NCI-H1436 (cell line): ENCODE measurements around the gene NPTX1.
A peak's percentile ranks its signal among the peaks of the same experiment; 100 is the strongest.

Experiments used
- DNase-seq: peaks from one replicate; lab custom pipeline; 2025; lab: John Stamatoyannopoulos, UW

NPTX1 gene

GRCh38 chr17:80458016-80458415, 18.4 kb downstream of the NPTX1 start:
- DNase-seq = no peak

- DNase-seq = no peak
Observed at GRCh38 chr17:80457236-80457856, 19.1 kb downstream of the NPTX1 start.

- no peak for DNase-seq
Observed at GRCh38 chr17:80456465-80457235, 19.8 kb downstream of the NPTX1 start.

DNA sequence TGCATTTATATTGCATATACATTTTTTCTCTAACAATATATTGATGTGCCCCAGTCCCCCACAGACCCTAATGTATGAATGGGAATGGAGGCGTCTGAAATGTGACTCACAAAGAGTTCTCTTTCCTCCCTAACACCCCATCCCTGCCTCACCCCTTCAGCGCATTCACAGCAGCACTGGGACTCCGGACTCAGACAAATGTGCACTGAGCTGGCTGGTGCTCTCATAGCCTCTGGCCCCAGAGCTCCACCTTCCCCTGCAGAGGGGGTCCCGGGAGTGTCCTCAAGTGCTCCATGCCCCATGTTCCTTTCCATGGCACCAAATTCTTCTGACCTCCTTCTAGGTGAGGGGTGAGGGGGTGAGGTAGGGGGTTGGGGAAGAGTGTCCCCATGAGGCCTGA, 20.6 kb downstream of the NPTX1 start:
- DNase-seq = no peak

DNA sequence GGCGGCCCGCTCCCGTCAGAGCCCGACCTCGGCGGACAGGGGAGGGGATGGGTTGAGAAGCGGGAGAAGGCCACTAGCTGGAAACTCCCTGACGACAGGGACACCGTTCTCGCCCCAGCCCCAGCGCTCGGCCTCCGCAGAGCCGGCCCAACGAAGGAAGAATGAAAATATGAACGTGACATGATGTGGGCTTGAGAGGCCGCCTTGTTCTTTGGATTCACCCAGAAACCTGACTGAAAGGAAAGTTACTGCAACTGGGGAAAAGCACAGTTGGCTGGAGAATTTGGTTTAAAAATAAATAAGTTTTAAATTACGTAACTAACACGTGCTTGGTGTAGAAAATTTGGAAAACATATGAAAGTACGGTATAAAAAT, 21.1 kb downstream of the NPTX1 start:
- no peak for DNase-seq

GRCh38 chr17:80454557-80455335, 21.7 kb downstream of the NPTX1 start:
- DNase-seq = peak; percentile 98

GRCh38 chr17:80453998-80454556, 22.3 kb downstream of the NPTX1 start:
- no peak for DNase-seq

- peak; percentile 53 for DNase-seq
Observed at GRCh38 chr17:80453126-80453997, 23.0 kb downstream of the NPTX1 start.

GRCh38 chr17:80452173-80452915, 24.1 kb downstream of the NPTX1 start:
- DNase-seq = no peak

DNA sequence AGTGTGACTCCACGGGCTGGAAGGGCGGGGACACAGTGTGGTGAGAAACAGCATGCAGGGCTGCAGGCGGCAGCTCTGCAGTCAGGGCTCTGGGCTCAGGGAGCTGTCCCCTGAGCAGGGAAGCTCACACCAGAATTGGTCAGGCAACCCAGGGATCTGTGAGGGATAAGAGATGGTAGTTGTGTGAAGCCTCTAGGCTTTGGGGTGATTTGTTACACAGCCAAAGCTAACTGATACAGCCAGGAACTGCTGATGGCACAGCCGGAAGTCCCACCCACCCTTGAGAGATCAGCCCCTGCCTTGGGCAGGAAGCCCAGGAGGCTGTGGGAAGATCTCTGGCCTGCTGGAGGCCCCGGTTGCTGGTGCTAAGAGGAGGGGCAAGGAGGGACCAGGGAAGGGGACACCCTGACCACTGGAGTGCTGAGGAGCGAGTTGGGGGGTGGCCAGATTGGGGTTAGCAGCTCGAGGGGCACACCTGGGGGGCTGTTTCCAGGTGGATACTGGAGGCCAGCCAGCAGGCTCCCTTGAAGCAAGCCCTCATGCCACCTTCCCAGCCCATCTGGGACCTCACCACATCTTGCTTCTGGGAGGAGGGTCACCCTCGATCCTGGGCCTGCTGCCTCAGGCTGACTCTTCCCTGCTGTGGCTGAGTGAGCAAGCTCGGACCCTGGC, 25.2 kb downstream of the NPTX1 start:
- no peak for DNase-seq

GRCh38 chr17:80449930-80450576, 26.4 kb downstream of the NPTX1 start:
- no peak for DNase-seq

- no peak for DNase-seq
Observed at GRCh38 chr17:80449194-80449929, 27.0 kb downstream of the NPTX1 start.

GRCh38 chr17:80447790-80448189, 28.6 kb downstream of the NPTX1 start:
- no peak for DNase-seq

DNA sequence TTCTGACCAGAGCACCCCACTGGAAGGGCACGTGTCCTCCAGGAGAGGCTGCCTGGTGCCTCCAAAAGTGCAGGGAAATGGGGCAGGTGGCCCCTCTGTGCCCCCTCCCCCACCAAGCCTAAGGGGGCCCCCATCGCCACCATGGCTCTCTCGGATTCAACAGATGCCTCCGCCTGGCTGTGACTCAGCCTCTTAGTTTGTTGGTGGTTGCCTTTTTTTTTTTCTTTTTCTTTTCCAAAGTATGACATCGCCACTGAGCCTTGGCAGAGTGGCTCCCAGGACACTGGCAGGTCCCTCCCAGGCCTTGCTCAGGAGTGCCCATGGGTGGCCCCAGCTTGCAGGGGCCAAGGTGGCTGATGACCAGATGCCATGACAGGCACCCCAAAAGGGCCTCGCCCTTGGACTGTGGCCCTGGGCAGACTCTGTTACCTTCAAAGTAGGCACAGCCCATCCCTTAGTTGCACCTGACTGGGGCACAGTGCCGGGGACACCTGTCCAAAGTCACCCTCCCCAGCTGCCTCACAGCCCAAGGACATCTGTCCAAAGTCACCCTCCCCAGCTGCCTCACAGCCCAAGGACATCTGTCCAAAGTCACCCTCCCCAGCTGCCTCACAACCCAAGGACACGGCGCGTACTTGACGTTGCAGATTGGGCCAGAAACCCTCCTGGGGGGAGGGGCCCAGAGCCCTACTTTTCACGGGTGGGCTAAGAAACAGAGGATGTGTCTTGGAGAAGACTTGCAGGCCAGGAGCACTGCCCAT, 29.6 kb downstream of the NPTX1 start:
- DNase-seq = no peak

DNA sequence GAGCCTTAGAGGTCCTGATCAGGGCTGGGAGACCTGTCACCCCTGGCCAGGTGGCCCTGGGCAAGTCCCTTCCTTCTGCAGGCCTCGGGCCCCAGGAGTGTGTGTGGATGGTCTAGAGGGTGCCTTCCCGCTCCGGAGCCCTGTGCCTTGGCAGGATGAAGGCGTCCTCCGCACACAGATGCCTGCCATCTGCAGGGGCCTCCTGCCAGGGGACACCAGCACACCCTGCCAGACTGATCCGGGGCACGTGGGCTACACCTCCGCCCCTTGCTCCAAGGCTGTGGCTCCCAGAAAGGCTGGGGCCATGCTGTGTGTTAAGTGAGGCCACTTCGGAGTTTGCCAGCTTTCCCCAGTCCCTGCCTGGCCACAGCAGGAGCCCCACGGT, 30.7 kb downstream of the NPTX1 start:
- DNase-seq = no peak

- peak; percentile 70 for DNase-seq
Observed at GRCh38 chr17:80445007-80445725, 31.2 kb downstream of the NPTX1 start.

DNA sequence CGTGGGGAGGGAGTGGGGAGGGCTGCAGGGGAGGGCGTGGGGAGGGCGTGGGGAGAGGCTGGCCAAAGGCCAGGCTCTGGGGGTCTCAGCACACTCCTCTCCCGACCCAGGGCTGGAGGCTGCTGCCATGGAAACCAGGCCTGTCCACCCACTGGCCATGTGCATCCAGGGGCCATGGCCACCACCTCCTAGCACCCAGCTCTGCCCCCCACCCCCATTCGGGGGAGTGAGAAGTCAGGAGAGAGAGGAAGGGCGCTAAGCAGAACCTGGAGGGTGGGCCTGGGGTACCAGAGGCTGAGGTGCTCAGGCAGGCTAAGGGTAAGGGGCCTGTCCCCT, 31.8 kb downstream of the NPTX1 start:
- DNase-seq = no peak
